Measurements from ENCODE around the gene DNTT. TPM values are rescaled to one million over a fixed set of nuclear protein-coding genes. Genes with fewer than 3 reads are reported as not detected.
A peak's percentile ranks its signal among the peaks of the same experiment; 100 is the strongest.

DNTT gene
- total RNA-seq, 2 donors from 2014 or later, result not detected

GRCh38 chr10:96334616-96335526 is 30.6 kb downstream of the DNTT start:
- intact Hi-C loops (cut with DNase I, micrococcal nuclease), result no loop called here
- DNase-seq (no peak), ATAC-seq (peak; percentile 70)

GRCh38 chr10:96337106-96337505 is 32.9 kb downstream of the DNTT start:
- DNase-seq (no peak), ATAC-seq (no peak)
- intact Hi-C loops (cut with DNase I, micrococcal nuclease), result no loop called here

- no peak for ATAC-seq
- intact Hi-C loops (cut with DNase I, micrococcal nuclease), result no loop called here
- DNase-seq, result no peak
Measured at GRCh38 chr10:96338279-96338925, 34.2 kb downstream of the DNTT start.

- intact Hi-C loops (cut with DNase I, micrococcal nuclease), result no loop called here
- no peak for DNase-seq
- ATAC-seq, result no peak
Measured at GRCh38 chr10:96339383-96339782, 35.1 kb downstream of the DNTT start.

- peak; percentile 39 to 70 for DNase-seq
- peak; percentile 83 for ATAC-seq
Measured at GRCh38 chr10:96339956-96340904, 36.0 kb downstream of the DNTT start.

GRCh38 chr10:96341219-96342182 is 37.3 kb downstream of the DNTT start:
- intact Hi-C loops (cut with DNase I, micrococcal nuclease), result no loop called here
- no peak for DNase-seq
- ATAC-seq, result no peak

More at GRCh38 chr10:96339956-96340904, 36.0 kb downstream of the DNTT start:
- intact Hi-C loops (cut with DNase I, micrococcal nuclease), result no loop called here

GRCh38 chr10:96342402-96342801 is 38.2 kb downstream of the DNTT start:
- ATAC-seq (no peak), DNase-seq (no peak)
- intact Hi-C loops (cut with DNase I, micrococcal nuclease), result no loop called here

- no peak for ATAC-seq
- intact Hi-C loops (cut with DNase I, micrococcal nuclease), result no loop called here
- DNase-seq, result no peak
Measured at GRCh38 chr10:96344178-96344577, 39.9 kb downstream of the DNTT start.

GRCh38 chr10:96345222-96345621 is 41.0 kb downstream of the DNTT start:
- intact Hi-C loops (cut with DNase I, micrococcal nuclease), result no loop called here
- DNase-seq (no peak), ATAC-seq (no peak)

- DNase-seq, result no peak
- no peak for ATAC-seq
- intact Hi-C loops (cut with DNase I, micrococcal nuclease), result no loop called here
Measured at GRCh38 chr10:96346295-96346694, 42.1 kb downstream of the DNTT start.

- ATAC-seq, result no peak
- intact Hi-C loops (cut with DNase I, micrococcal nuclease), result no loop called here
- DNase-seq, result no peak
Measured at GRCh38 chr10:96352027-96352426, 47.8 kb downstream of the DNTT start.

GRCh38 chr10:96352582-96352981 is 48.3 kb downstream of the DNTT start:
- intact Hi-C loops (cut with DNase I, micrococcal nuclease), result no loop called here
- DNase-seq, result peak; percentile 38 to 48
- ATAC-seq, result peak; percentile 100

GRCh38 chr10:96357038-96357620 is 52.9 kb downstream of the DNTT start:
- intact Hi-C loops (cut with DNase I, micrococcal nuclease), result no loop called here
- ATAC-seq (no peak), DNase-seq (no peak)

- ATAC-seq, result no peak
- intact Hi-C loops (cut with DNase I, micrococcal nuclease), result no loop called here
- no peak for DNase-seq
Measured at GRCh38 chr10:96358851-96359540, 54.8 kb downstream of the DNTT start, which contains the start of gene OPALIN. TSS of gene OPALIN (minus strand) at chr10:96359002. CDS start at chr10:96358896, 106 bp downstream.

GRCh38 chr10:96359616-96360015 is 55.4 kb downstream of the DNTT start:
- DNase-seq (no peak), ATAC-seq (no peak)
- intact Hi-C loops (cut with DNase I, micrococcal nuclease), result no loop called here

- DNase-seq, result no peak
- intact Hi-C loops (cut with DNase I, micrococcal nuclease), result no loop called here
- ATAC-seq, result no peak
Measured at GRCh38 chr10:96360331-96360730, 56.1 kb downstream of the DNTT start.

GRCh38 chr10:96360766-96361165 is 56.5 kb downstream of the DNTT start:
- intact Hi-C loops (cut with DNase I, micrococcal nuclease), result no loop called here
- DNase-seq, result no peak
- no peak for ATAC-seq
